ENCODE measurements around the gene ADGRB3. TPM values are rescaled to one million over a fixed set of nuclear protein-coding genes. Genes with fewer than 3 reads are reported as not detected.

Gene ADGRB3
- total RNA-seq, 6 donors from 2014 or later: 1.1 to 7.3 (median 3.0) TPM

DNA sequence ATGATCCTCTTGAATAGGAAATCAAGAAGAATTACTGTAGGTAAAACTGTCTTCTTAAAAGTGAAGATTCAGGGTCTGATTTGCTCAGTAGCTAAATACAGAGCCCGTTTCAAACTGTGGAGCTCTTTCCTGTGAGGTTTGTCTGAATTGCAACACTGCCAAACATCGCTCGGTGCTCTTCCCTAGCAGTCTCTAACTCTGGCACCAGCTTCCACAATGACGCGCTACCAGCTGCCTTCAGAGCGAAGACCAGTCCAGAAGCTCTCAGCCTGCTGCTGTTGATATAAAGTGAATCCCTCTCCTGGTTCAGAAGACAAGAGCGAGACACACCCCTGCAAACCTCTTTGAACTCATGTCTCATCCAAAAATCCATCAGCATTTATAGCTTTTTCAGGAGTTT is 714.7 kb downstream of the ADGRB3 start:
- TF ChIP-seq CTCF (IDR thresholded peaks at IDR 0.05): no peak
- no peak for TF ChIP-seq EP300 (IDR thresholded peaks at IDR 0.05)
- no peak for TF ChIP-seq POLR2AphosphoS5 (IDR thresholded peaks at IDR 0.05)
- TF ChIP-seq POLR2A (IDR thresholded peaks at IDR 0.05): no peak
- H3K9me3 ChIP-seq: no peaks in the 10 kb centered on the region
- no peak overlapping the region for H3K4me3 ChIP-seq
- H3K27ac ChIP-seq: no peak overlapping the region
- H3K27me3 ChIP-seq: no peaks in the 10 kb centered on the region
- no peak for ATAC-seq (ENCODE audit: low FRiP score in 2 of 2)
- WGBS, 2 donors: 61 to 68% methylated on average over 7 of the region's 7 CpGs
- DNase-seq: no peak
- H3K36me3 ChIP-seq: no peaks in the 10 kb centered on the region
- no peaks in the 10 kb centered on the region for H3K4me1 ChIP-seq

- H3K9me3 ChIP-seq: no peaks in the 10 kb centered on the region
- H3K27me3 ChIP-seq: no peaks in the 10 kb centered on the region
- WGBS, 2 donors: 81 to 89% methylated on average over 3 of the region's 3 CpGs
- no peak overlapping the region for H3K27ac ChIP-seq
- DNase-seq (no peak), ATAC-seq (ENCODE audit: low FRiP score in 2 of 2) (no peak)
- TF ChIP-seq POLR2AphosphoS5 (IDR thresholded peaks at IDR 0.05): no peak
- TF ChIP-seq CTCF (IDR thresholded peaks at IDR 0.05): no peak
- no peak for TF ChIP-seq POLR2A (IDR thresholded peaks at IDR 0.05)
- no peak for TF ChIP-seq EP300 (IDR thresholded peaks at IDR 0.05)
- no peaks in the 10 kb centered on the region for H3K36me3 ChIP-seq
- H3K4me3 ChIP-seq: no peak overlapping the region
- no peaks in the 10 kb centered on the region for H3K4me1 ChIP-seq
Measured at GRCh38 chr6:69362209-69362608, 727.1 kb downstream of the ADGRB3 start.

GRCh38 chr6:69366831-69367230 is 731.7 kb downstream of the ADGRB3 start:
- H3K9me3 ChIP-seq: no peaks in the 10 kb centered on the region

DNA sequence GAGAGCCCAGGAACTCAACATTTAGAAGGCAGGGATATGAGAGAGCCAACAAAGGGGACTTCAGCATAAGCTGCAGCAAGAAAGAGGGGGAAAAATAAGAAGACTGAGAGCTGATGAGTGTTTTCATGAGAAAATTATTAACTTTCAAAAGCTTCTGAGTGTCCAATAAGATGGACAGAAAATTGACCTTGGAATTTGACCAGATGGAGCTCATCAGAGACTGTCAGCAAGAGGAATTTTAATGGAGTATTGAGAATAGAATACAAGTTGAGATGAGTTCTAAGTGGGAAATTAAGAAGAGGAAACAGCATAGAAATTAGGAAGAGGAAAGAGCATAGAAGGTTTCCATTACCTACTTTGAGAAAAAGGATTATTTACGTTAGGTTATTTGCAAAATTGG is 733.5 kb downstream of the ADGRB3 start:
- H3K36me3 ChIP-seq: no peaks in the 10 kb centered on the region
- TF ChIP-seq CTCF (IDR thresholded peaks at IDR 0.05): no peak
- no peak for TF ChIP-seq POLR2AphosphoS5 (IDR thresholded peaks at IDR 0.05)
- no peak for TF ChIP-seq EP300 (IDR thresholded peaks at IDR 0.05)
- H3K27ac ChIP-seq: no peak overlapping the region
- DNase-seq: no peak
- H3K27me3 ChIP-seq: no peaks in the 10 kb centered on the region
- H3K4me1 ChIP-seq: no peaks in the 10 kb centered on the region
- 64 to 68% methylated on average over 1 of the region's 1 CpG for WGBS, 2 donors
- no peak overlapping the region for H3K4me3 ChIP-seq
- H3K9me3 ChIP-seq: no peaks in the 10 kb centered on the region
- ATAC-seq (ENCODE audit: low FRiP score in 2 of 2): no peak

More at GRCh38 chr6:69366831-69367230, 731.7 kb downstream of the ADGRB3 start:
- H3K4me3 ChIP-seq: no peak overlapping the region
- TF ChIP-seq POLR2A (IDR thresholded peaks at IDR 0.05) (no peak), CTCF (IDR thresholded peaks at IDR 0.05) (no peak), EP300 (IDR thresholded peaks at IDR 0.05) (no peak), POLR2AphosphoS5 (IDR thresholded peaks at IDR 0.05) (no peak)
- no peak overlapping the region for H3K27ac ChIP-seq
- no peaks in the 10 kb centered on the region for H3K27me3 ChIP-seq
- WGBS, 2 donors: 85 to 92% methylated on average over 1 of the region's 1 CpG
- no peak for DNase-seq
- no peaks in the 10 kb centered on the region for H3K36me3 ChIP-seq
- no peak for ATAC-seq (ENCODE audit: low FRiP score in 2 of 2)
- no peaks in the 10 kb centered on the region for H3K4me1 ChIP-seq

- 61% methylated on average over 3 of the region's 3 CpGs for WGBS, 2 donors
- no peaks in the 10 kb centered on the region for H3K4me1 ChIP-seq
- ATAC-seq (ENCODE audit: low FRiP score in 2 of 2): no peak
- H3K27me3 ChIP-seq: no peaks in the 10 kb centered on the region
- no peak overlapping the region for H3K4me3 ChIP-seq
- H3K27ac ChIP-seq: no peak overlapping the region
- TF ChIP-seq CTCF (IDR thresholded peaks at IDR 0.05) (no peak), POLR2A (IDR thresholded peaks at IDR 0.05) (no peak), EP300 (IDR thresholded peaks at IDR 0.05) (no peak), POLR2AphosphoS5 (IDR thresholded peaks at IDR 0.05) (no peak)
- DNase-seq: no peak
- no peaks in the 10 kb centered on the region for H3K36me3 ChIP-seq
- no peaks in the 10 kb centered on the region for H3K9me3 ChIP-seq
Measured at GRCh38 chr6:69370763-69371162, 735.7 kb downstream of the ADGRB3 start.

Data from upper lobe of left lung (tissue), 6 donors.